ENCODE results near the gene KATNB1. TPM values are rescaled to one million over a fixed set of nuclear protein-coding genes. Genes with fewer than 3 reads are reported as not detected.

Gene KATNB1
- total and polyA plus RNA-seq, 2 experiments from 2014 or later = 31.4 to 65.9 TPM

- DNase-seq (ENCODE audit: low spot score) = no peak
- Histone ChIP-seq H3F3A (replicated peaks; ENCODE audit: low read depth) (peaks cover 7% of the 10 kb centered on the region), H3K9me2 (ENCODE audit: insufficient read depth) (no peaks in the 10 kb centered on the region), H3K4me1 (ENCODE audit: insufficient read depth) (peaks cover 17% of the 10 kb centered on the region), H3K4me2 (no peak overlapping the region), H3K79me2 (replicated peaks; ENCODE audit: insufficient read depth) (no peaks in the 10 kb centered on the region), H3K27me3 (ENCODE audit: insufficient read depth) (no peaks in the 10 kb centered on the region), H3K4me3 (no peak overlapping the region), H3K36me3 (ENCODE audit: insufficient read depth) (no peaks in the 10 kb centered on the region), H4K20me1 (replicated peaks; ENCODE audit: insufficient read depth) (no peaks in the 10 kb centered on the region; the same call in 1 of the 2 replicates), H2AFZ (no peak overlapping the region), H3K27ac (ENCODE audit: low read depth) (no peak overlapping the region)
- Mint-ChIP-seq H3K4me1 (peaks cover 31% of the 10 kb centered on the region), H3K9me3 (no peaks in the 10 kb centered on the region), H3K4me3 (no peak overlapping the region), H3K27ac (no peak overlapping the region), H3K27me3 (ENCODE audit: insufficient read depth, low read depth, poor library complexity) (peaks cover 16% of the 10 kb centered on the region), H3K36me3 (ENCODE audit: low read depth) (no peaks in the 10 kb centered on the region)
- TF ChIP-seq ZNF114 (CRISPR knock-in tag; IDR thresholded peaks at IDR 0.05) (no peak), EZH2 (IDR thresholded peaks at IDR 0.05; ENCODE audit: low read depth, unreplicated experiment) (no peak), CREB1 (CRISPR knock-in tag; IDR thresholded peaks at IDR 0.05; ENCODE audit: low read depth) (no peak), NANOG (IDR thresholded peaks at IDR 0.05; ENCODE audit: borderline replicate concordance) (no peak), ETS1 (IDR thresholded peaks at IDR 0.05) (no peak), JUNB (IDR thresholded peaks at IDR 0.05; ENCODE audit: unreplicated experiment) (no peak), STAT1 (IDR thresholded peaks at IDR 0.05; ENCODE audit: unreplicated experiment) (no peak)
- no peak for ATAC-seq
Measured at GRCh38 chr16:57773019-57773418, 37.4 kb downstream of the KATNB1 start.

GRCh38 chr16:57773655-57774295 lies 38.2 kb downstream of the KATNB1 start:
- H2AFZ ChIP-seq = no peak overlapping the region
- Mint-ChIP-seq H3K36me3 (ENCODE audit: low read depth) (no peaks in the 10 kb centered on the region), H3K27ac (no peak overlapping the region), H3K4me3 (no peak overlapping the region), H3K4me1 (peaks cover 31% of the 10 kb centered on the region), H3K27me3 (ENCODE audit: insufficient read depth, low read depth, poor library complexity) (peaks cover 16% of the 10 kb centered on the region), H3K9me3 (no peaks in the 10 kb centered on the region)
- no peaks in the 10 kb centered on the region for H3K36me3 ChIP-seq (ENCODE audit: insufficient read depth)
- ATAC-seq = no peak
- H3K27ac ChIP-seq (ENCODE audit: low read depth) = no peak overlapping the region
- H3K79me2 ChIP-seq (replicated peaks; ENCODE audit: insufficient read depth) = no peaks in the 10 kb centered on the region
- H3K27me3 ChIP-seq (ENCODE audit: insufficient read depth) = no peaks in the 10 kb centered on the region
- H3K4me1 ChIP-seq (ENCODE audit: insufficient read depth) = peaks cover 17% of the 10 kb centered on the region
- H3K4me2 ChIP-seq = no peak overlapping the region
- H3F3A ChIP-seq (replicated peaks; ENCODE audit: low read depth) = peaks cover 7% of the 10 kb centered on the region
- no peaks in the 10 kb centered on the region for H3K9me2 ChIP-seq (ENCODE audit: insufficient read depth)
- H4K20me1 ChIP-seq (replicated peaks; ENCODE audit: insufficient read depth) = no peaks in the 10 kb centered on the region; the same call in 1 of the 2 replicates
- no peak for DNase-seq (ENCODE audit: low spot score)
- H3K4me3 ChIP-seq = no peak overlapping the region
- TF ChIP-seq EZH2phosphoT487 (IDR thresholded peaks at IDR 0.05; ENCODE audit: unreplicated experiment) (no peak), STAT1 (IDR thresholded peaks at IDR 0.05; ENCODE audit: unreplicated experiment) (no peak), REST (IDR thresholded peaks at IDR 0.05; ENCODE audit: unreplicated experiment) (no peak), EZH2 (IDR thresholded peaks at IDR 0.05; ENCODE audit: low read depth, unreplicated experiment) (no peak), ZNF331 (CRISPR knock-in tag; IDR thresholded peaks at IDR 0.05; ENCODE audit: low read depth) (no peak), ZNF462 (CRISPR knock-in tag; IDR thresholded peaks at IDR 0.05) (no peak), CREB1 (CRISPR knock-in tag; IDR thresholded peaks at IDR 0.05; ENCODE audit: low read depth) (no peak), ZNF114 (CRISPR knock-in tag; IDR thresholded peaks at IDR 0.05) (no peak)

All from GM23338 (cell line).